MCF 10A (cell line): Measurements from ENCODE around the gene TM6SF1. TPM values are rescaled to one million over a fixed set of nuclear protein-coding genes. Genes with fewer than 3 reads are reported as not detected.

Experiments used
- BruUV-seq: library from RNA; stranded (reverse); fragments of 400-500 nt; replicated peaks from 2 replicates; lab custom pipeline; 2021; lab: Mats Ljungman, UMichigan
- CTCF ChIA-PET: fragments of 300-600 bp; sonication (Branson Sonifier 250); formaldehyde crosslinking; extraction: SDS; loops from one replicate; lab custom pipeline; 2021; ENCODE audit warnings: antibody characterized with exemption, inconsistent platforms; lab: Yijun Ruan, JAX
- POLR2A ChIA-PET: fragments of 300-600, 350-650 bp; sonication (Branson Sonifier 250); formaldehyde crosslinking; extraction: SDS; loops from one replicate; lab custom pipeline; 2020; ENCODE audit warnings: antibody characterized with exemption, inconsistent platforms; lab: Yijun Ruan, JAX
- DNase-seq: peaks from one replicate; pipeline ENCODE4 v3.0.0-alpha.2; 2018; ENCODE audit not compliant: unreplicated experiment
- H3K27ac Mint-ChIP-seq: one replicate; pipeline ENCODE4 v1.8.0; 2022; ENCODE audit warnings: mild to moderate bottlenecking, low read depth, mixed read lengths; ENCODE audit not compliant: unreplicated experiment
- H3K27me3 Mint-ChIP-seq: one replicate; pipeline ENCODE4 v1.8.0; 2022; ENCODE audit warnings: mixed read lengths; ENCODE audit not compliant: insufficient read depth, unreplicated experiment
- H3K36me3 Mint-ChIP-seq: one replicate; pipeline ENCODE4 v1.8.0; 2022; ENCODE audit warnings: mild to moderate bottlenecking, moderate library complexity, mixed read lengths; ENCODE audit not compliant: insufficient read depth, unreplicated experiment
- H3K4me1 Mint-ChIP-seq: one replicate; pipeline ENCODE4 v1.8.0; 2022; ENCODE audit warnings: mixed read lengths; ENCODE audit not compliant: insufficient read depth, unreplicated experiment
- H3K4me3 Mint-ChIP-seq: one replicate; pipeline ENCODE4 v1.8.0; 2022; ENCODE audit warnings: mild to moderate bottlenecking, moderate library complexity, mixed read lengths; ENCODE audit not compliant: unreplicated experiment
- H3K9me3 Mint-ChIP-seq: one replicate; pipeline ENCODE4 v1.8.0; 2022; ENCODE audit warnings: mixed read lengths; ENCODE audit not compliant: unreplicated experiment
- intact Hi-C: fragments of 100-400 bp; cut with micrococcal nuclease; formaldehyde crosslinking; loops from 2 replicates; pipeline ENCODE4 v1.14.1; 2022
- total RNA-seq: library from RNA; stranded (reverse); gene quantifications from 2 replicates; pipeline ENCODE4 v1.2.3, GENCODE V29; 2022
- TF ChIP-seq, protein P1 (sequence below): fragments of 200-600 bp; IDR thresholded peaks from one replicate; pipeline ENCODE4 v1.8.0; 2022; ENCODE audit warnings: antibody characterized with exemption, mild to moderate bottlenecking; ENCODE audit not compliant: unreplicated experiment

TM6SF1 gene
- total RNA-seq, 1 experiment from 2014 or later, result not detected

GRCh38 chr15:83114856-83115255, 7.4 kb downstream of the TM6SF1 start:
- Mint-ChIP-seq H3K4me1 (no peaks in the 10 kb centered on the region), H3K9me3 (peaks cover 9% of the 10 kb centered on the region), H3K27ac (no peak overlapping the region), H3K4me3 (no peak overlapping the region), H3K36me3 (no peaks in the 10 kb centered on the region), H3K27me3 (no peaks in the 10 kb centered on the region)
- CTCF ChIA-PET, result no interaction called here
- DNase-seq, result no peak
- intact Hi-C loops, result no loop called here
- no TSS peak for BruUV-seq
- TF ChIP-seq, protein P1, sequence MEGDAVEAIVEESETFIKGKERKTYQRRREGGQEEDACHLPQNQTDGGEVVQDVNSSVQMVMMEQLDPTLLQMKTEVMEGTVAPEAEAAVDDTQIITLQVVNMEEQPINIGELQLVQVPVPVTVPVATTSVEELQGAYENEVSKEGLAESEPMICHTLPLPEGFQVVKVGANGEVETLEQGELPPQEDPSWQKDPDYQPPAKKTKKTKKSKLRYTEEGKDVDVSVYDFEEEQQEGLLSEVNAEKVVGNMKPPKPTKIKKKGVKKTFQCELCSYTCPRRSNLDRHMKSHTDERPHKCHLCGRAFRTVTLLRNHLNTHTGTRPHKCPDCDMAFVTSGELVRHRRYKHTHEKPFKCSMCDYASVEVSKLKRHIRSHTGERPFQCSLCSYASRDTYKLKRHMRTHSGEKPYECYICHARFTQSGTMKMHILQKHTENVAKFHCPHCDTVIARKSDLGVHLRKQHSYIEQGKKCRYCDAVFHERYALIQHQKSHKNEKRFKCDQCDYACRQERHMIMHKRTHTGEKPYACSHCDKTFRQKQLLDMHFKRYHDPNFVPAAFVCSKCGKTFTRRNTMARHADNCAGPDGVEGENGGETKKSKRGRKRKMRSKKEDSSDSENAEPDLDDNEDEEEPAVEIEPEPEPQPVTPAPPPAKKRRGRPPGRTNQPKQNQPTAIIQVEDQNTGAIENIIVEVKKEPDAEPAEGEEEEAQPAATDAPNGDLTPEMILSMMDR, result no peak
- POLR2A ChIA-PET, result interaction anchor here (0.6 kb wide), 1 partner anchor 88 kb away, joined by 3 read pairs; no protein-coding TSS in a partner anchor

DNA sequence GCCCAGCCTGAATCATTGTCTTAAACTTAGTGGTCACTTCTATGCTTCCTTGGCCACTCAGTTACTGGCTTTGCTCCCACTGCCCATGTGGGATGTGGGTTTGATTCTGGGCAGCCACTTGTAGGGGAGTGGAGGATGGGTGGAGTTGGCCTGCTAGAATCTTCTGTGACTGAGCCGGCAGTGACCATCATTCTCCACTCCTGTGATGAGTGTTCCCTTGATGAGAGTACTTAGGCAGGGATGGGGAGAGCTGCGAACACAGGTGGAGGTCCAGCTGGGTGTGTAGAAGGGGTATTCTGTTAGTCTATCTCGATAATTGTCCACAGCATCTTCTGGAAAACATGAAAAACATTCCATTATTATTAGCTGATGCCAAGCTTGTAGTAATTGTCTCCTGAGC, 8.0 kb downstream of the TM6SF1 start:
- Mint-ChIP-seq H3K4me3 (no peak overlapping the region), H3K9me3 (peaks cover 9% of the 10 kb centered on the region), H3K27ac (no peak overlapping the region), H3K27me3 (no peaks in the 10 kb centered on the region), H3K4me1 (no peaks in the 10 kb centered on the region), H3K36me3 (no peaks in the 10 kb centered on the region)
- intact Hi-C loops, result no loop called here
- POLR2A ChIA-PET, result interaction anchor here (0.6 kb wide), 1 partner anchor 88 kb away, joined by 3 read pairs; no protein-coding TSS in a partner anchor
- no TSS peak for BruUV-seq
- TF ChIP-seq, protein P1, result no peak
- no peak for DNase-seq
- CTCF ChIA-PET, result no interaction called here

DNA sequence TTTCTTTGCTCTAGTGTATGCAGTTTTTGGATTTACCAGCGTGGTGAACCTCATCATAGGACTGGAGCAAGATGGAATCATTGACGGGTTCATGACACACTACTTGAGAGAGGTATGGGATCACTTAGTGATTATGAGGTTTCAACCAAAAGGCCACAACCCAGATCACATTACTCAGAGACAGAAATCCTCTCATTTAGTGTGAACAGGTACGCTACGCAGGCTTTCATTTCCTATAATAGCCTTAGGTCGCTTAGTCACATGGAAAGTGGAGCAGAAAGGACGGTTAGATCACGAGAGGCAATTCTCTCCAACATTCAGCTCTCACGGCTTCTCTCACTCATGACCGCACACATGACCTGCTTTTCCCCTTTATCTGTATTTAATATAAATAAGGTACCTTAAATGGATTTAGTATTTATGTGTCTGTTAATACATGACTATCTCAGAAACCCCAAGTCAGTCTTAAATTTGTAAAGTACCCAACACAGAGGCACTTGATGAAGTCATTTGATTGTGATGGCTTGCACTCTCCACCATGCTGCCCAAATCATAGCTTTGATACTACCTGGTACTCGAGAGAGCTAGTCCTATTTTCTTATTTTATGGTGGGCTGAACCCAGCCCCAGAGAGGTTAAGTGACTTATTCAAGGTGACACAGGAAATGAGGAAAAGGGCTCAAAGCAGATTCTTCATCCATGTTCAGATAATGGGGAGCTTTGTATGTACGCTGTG, 8.6 kb downstream of the TM6SF1 start:
- Mint-ChIP-seq H3K4me3 (no peak overlapping the region), H3K36me3 (no peaks in the 10 kb centered on the region), H3K9me3 (peaks cover 6% of the 10 kb centered on the region), H3K27me3 (no peaks in the 10 kb centered on the region), H3K4me1 (no peaks in the 10 kb centered on the region), H3K27ac (no peak overlapping the region)
- TF ChIP-seq, protein P1, result no peak
- DNase-seq, result no peak
- ChIA-PET POLR2A (no interaction called here), CTCF (no interaction called here)
- BruUV-seq, result no TSS peak
- intact Hi-C loops, result no loop called here

- Mint-ChIP-seq H3K9me3 (no peaks in the 10 kb centered on the region), H3K36me3 (no peaks in the 10 kb centered on the region), H3K27me3 (no peaks in the 10 kb centered on the region), H3K4me1 (no peaks in the 10 kb centered on the region), H3K27ac (no peak overlapping the region), H3K4me3 (no peak overlapping the region)
- TF ChIP-seq, protein P1, result no peak
- no TSS peak for BruUV-seq
- intact Hi-C loops, result no loop called here
- POLR2A ChIA-PET, result no interaction called here
- CTCF ChIA-PET, result no interaction called here
- no peak for DNase-seq
These were observed 10.9 kb downstream of the TM6SF1 start for GRCh38 chr15:83118291-83118827.
